ENCODE data around the gene MRM3.
"Not testable (repeated sequence)": the region's sequence is repeated elsewhere in the genome, so short reads cannot be mapped to it uniquely, and the experiment has no call there.

MRM3 gene

DNA sequence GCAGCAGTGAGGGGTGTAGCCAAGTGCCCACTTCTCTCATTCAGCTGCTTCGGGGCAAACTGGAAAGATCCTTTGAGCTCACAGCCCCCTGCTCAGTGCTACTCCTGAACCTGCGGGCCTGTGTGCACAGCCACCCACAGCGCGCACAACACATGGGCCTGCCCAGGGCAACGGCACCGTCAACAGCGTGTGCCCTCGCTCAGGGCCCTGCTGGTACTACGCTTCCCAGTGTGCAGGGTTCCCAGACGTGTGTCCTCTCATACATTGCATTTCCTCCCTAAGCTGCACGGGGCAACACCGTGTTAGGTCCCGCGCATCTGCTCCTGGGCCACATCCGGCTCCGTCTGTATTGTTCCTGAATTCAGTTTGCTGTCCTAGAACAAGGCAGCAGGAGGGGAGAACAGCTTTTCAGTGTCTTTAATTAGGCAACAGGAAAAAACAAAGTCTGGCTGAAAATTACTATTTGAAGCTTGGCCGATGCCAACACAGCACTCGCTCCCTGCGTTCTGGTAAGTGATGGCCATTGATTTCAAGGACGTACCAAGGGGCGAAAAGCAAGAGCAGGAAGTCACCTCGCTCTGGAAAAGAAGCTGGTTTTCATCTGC, 15.2 kb downstream of the MRM3 start:
- DNase-seq, result no peak

DNA sequence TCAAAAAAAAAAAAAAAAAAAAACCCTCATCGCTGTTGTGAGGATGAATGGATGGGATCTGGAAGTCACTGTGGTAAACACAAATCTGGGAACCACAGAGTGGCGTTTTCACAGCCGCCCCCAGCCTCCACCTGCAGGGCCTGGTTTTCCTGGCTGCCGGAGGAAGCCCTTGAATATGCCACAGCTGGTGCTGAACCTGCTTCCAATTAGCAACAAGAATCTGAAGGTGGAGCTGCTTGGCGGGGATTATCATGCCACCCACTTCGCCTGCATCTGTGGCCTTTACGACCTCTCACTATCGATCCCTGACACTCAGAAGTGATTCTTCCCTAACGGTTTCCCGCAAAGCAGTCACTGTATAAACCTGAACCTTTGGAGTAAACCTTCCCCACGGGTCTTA, 16.1 kb downstream of the MRM3 start:
- no peak for DNase-seq

DNA sequence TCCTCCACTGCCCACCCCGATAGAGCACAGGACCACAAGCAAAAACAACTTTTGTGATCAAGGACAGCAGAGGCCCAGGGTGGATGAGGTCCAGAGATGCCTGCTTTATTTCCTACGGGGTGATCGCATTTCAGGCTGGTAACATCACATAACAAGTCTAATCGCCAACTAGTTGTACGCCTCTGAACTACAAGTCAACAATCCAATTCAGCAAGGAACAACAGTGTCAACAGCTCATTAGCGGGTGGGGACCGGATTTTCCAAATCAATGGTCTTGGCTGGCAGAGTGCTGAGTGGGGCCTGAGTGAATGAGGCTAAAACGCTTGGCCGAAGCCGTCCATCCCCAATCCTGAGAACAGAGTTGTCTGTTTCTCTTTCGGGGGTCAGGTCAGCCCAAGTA, 17.1 kb downstream of the MRM3 start:
- no peak for DNase-seq

DNA sequence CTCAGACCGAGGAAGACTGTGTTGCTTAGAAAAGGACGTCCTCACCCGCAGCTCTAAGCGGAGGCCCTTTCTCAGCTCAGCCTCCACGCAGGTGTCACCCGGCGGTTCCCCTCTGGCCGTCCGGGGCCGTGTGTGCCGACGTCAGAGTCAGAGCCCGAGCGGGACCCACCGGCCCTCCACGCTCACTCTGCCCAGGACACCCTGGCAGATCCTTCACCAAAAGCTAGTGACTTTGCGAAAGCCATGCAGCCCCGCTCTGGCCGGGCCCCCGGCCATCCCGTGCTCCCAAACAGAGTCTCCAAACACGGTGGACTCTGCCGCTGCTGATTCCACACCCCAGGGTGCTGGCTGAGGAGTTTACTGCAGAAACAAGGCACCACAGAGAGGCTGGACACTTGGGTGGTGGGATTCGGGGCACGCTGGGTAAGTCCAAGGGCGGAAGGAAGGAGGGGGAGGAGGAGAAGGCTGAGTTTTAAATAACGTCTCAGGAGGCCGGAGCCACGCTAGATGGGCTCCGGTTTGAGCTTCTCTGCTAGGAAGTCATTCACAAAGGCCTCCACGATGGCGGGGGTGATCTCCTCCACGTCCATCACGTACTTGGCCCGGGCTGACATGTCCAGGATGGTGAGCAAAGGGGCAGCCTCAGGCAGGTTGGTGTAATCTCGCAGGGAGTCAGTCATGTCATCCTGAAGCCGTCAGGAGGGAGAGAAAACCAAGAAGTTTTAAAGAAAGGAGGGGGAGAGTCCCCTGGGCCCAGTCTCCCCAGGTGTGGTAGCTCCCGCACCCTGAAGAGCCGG, 18.5 kb downstream of the MRM3 start:
- DNase-seq, result no peak

DNA sequence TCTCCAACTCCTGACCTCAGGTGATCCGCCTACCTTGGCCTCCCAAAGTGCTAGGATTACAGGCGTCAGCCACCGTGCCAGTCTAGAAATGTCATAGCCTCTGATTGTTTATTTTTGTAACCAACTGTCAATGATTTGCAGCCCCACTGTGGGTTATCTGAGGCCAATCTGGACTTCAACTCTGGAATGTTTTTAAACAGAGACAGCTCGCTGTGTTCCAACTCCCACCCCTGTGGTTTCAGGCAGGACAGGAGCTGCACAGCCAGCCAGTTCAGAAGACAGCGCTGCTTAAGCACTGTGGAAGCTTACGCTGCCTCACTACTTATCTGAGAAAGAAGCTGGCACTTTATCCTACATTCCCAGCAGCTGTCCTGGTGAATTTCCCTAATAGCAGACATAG, 19.5 kb downstream of the MRM3 start:
- DNase-seq, result no peak

- DNase-seq, result no peak
These were observed 20.3 kb downstream of the MRM3 start for GRCh38 chr17:802481-802880.

GRCh38 chr17:802901-803881, 21.0 kb downstream of the MRM3 start:
- no peak for DNase-seq

GRCh38 chr17:804541-805435, 22.6 kb downstream of the MRM3 start:
- no peak for DNase-seq

DNA sequence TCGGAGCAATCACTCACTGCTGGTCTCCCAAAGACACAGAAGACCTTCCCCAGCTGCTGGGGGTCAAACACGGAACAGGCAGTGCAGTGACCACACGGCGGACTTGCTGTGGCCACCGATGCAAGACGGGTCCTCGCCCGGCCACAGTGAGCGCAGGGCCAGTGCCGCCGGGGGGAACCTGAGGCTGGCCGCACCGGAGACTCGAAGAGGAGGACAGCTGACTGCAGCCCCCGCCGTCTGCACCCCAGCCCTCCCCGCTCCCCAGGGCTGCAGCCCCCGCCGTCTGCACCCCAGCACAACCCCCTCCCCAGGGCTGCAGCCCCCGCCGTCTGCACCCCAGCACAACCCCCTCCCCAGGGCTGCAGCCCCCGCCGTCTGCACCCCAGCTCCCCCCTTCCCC, 23.7 kb downstream of the MRM3 start:
- DNase-seq, result not testable (repeated sequence)

DNA sequence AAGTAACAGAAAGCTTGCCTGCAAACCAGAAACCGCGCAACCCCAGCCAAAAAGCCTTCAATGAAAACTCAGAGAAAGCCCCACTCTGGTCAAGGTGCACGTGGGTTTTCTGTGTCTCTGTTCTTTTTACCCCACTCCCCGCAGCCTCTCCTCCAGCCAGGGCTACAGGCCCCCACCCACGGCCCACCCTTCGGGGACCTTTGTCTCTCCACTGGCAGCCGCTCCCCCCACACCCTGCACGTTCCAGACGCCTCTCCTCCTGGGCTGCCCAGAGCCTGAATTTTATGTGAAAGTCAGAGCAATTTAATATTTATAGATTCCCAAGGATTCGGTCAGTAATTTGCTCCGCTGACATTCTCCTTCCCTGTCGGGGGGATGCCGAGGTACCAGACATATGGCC, 24.2 kb downstream of the MRM3 start:
- DNase-seq, result no peak

- DNase-seq, result no peak
These were observed 24.8 kb downstream of the MRM3 start for GRCh38 chr17:806781-807522.

DNA sequence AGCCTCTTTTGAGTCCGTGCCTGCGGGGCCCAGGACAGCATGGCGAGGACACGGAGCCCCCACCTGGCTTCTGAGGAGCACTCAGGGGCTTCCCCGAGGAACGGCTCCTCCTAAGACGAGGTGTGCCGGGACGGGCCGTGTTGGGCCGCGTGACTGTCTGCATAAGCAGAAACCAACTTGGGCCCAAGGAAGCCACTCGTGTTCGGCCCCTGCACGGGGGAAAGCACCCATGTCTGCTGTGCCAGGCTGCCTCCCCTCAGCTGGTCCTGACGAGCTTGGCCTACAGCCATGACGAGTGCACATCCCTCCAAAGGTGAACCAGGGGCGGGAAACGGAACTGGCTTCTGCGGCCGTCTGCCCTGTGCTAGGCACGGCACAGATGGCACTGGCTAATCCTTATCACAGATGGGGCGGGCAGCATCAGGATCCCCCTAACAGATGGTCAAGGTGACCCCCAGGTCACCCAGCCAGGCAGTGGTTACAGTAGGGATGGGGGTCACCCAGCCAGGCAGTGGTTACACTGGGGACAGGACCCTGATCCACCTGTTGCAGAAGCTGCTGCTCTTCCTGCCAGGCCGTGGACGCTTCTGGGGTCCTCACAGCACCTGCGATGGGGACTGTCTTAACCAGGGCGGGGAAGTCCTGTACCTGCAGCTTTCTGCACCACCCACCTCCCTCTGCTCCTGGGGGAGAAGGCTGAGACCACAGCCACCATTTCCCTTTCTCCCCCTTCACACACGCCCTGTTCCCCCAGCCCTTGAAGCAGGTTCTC, 25.6 kb downstream of the MRM3 start:
- no peak for DNase-seq

DNA sequence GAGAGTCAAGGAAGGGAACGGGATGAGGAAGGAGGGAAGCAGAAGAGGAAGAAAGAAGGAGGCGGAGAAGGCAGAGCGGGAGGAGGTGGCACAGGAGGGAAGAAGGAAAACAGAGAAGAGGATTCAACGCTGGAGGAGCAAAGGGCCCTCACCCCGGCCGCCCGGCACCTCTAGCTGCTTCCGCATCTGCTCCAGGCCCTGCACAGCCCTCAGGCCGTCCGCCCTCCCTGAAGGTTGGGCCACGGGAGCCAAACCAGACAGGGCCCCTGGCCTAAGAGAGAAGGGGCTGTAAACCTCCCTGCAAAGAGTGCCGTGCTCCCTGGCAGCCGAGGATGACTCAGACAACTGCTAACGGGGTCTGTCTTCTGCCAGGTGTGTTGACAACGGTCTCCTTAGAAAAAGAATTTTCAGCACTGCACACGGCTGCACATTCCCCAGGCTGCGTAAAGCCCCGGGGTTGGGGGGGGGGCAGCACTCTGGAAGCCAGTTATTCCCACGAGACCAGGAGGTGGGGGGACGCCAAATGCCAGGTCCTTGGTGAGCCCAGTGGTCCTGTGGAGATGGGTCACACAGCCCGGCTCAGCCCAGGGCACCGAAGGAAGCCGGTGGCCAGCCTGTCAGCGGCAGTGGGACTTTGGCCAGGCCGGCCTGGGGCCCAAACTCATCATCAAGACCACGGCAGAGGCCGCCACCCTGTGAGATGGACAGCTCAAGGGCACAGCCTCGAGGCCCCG, 29.1 kb downstream of the MRM3 start:
- DNase-seq, result no peak

DNA sequence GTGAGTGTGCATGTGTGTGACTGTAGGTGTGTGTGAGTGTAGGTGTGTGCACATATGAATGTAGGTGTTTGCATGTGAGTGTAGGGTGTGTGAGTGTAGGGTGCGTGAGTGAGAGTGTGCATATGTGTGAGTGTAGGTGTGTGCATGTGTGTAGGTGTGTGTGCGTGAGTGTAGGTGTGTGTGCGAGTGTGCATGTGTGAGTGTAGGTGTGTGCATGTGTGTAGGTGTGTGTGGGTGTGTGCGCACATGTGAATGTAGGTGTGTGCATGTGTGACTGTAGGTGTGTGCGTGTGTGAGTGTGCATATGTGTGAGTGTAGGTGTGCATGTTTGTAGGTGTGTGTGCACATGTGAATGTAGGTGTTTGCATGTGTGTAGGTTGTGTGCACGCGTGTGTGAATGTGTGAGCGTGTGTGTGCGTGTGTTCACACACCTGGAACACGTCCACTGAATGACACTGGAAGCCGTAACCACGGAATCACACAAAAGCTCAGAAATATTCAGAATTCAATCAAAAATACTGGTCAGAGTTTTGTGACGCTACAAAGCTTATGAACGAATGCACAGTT, 30.6 kb downstream of the MRM3 start:
- no peak for DNase-seq

- DNase-seq, result no peak
These were observed 32.2 kb downstream of the MRM3 start for GRCh38 chr17:814371-814770.

DNA sequence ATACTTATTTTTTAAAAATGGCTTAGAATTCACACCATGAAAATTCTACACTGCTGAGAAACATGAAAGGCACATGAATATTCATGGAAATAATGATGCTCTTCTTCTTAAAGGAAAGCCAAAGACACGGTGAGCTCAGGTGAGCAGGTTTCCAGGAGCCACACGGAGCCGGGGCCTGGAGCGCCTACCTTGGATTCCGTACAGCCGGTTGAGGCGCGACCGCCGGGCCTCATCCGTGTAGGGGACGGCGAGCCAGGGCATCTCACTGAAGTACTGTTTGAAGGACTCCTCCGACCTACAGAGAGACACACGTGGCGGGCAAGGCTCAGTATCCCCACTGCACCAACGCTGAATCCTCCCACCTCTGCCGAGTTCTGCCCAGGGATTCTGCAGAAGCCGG, 37.1 kb downstream of the MRM3 start:
- DNase-seq, result no peak

DNA sequence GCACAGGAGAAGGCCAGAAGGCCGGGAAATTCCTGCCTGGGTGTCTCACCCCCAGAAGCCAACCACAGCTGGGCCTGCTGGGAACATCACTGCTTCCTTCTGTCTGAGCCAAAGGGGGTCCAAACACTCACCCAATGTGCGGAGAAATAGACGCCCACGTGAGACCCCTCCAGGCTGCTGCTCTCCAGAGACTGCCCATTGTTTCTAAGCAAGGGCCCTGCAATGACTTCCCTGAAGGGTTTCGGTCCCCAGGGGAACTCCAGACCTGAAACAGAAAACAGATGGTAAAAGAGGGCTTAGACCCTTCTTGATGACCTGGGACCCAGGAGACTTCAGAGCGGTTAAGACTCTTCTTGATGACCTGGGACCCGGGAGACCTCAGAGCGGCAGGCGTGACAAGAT, 41.3 kb downstream of the MRM3 start:
- no peak for DNase-seq

DNA sequence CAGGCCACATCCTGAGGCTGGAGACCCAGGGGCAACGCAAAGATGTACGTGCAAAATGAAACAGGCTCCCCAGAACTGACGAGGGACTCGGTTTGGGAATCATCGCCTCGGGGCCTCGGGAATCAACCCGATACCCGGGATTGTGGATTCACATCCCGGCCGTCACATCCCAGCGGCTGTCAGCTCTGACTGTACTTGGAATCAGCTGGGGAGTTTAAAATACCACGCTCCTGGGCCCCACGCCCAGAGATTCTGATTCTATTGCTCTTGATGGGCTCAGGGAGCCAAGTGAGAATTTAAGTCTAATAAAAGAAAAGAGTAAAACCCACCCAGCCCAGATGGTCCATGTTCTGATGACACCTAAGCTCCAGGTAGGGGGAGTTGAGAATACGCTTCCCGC, 42.2 kb downstream of the MRM3 start:
- DNase-seq, result no peak

DNA sequence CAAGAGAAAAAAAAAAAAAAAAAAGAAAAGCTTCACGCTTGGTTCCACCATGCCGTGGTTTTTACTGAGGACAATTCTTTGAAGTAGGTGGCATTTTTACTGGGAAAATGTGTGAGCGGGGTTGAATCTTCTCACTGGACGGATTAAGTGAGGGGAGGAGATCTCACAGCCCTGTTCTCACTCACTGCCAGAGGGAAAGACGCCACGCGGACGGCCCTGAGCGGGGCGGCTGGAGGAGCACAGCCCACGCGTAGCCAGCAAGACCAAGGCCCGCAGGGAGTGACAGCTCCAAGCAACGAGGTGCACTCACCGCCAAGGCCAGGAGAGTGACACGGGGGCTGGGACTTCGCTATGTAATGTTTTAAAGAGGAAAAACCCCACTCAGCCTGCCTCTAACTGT, 43.1 kb downstream of the MRM3 start:
- no peak for DNase-seq

GRCh38 chr17:826778-827177, 44.6 kb downstream of the MRM3 start:
- no peak for DNase-seq
